K562 (cell line): ENCODE data around the gene AURKB. TPM values are rescaled to one million over a fixed set of nuclear protein-coding genes. Genes with fewer than 3 reads are reported as not detected.

Source experiments
- ATF3 ChIP-seq, 2 experiments: fragments of 450-650 bp in 1 of 2; sonication (generic) in 1 of 2; formaldehyde crosslinking in 1 of 2; IDR thresholded peaks in 1 of 2; conservative IDR thresholded peaks in 1 of 2; 2 replicates each; pipeline versions ENCODE4 v1.6.1 to v1.8.1; 2016 to 2023; ENCODE audit warnings: mild to moderate bottlenecking in 2 of 2, moderate library complexity in 2 of 2, inconsistent platforms in 1 of 2, missing genetic modification reagents in 1 of 2
- ATF7 ChIP-seq: fragments of 450-650 bp; IDR thresholded peaks from 2 replicates; pipeline ENCODE4 v1.7.1; 2014; ENCODE audit warnings: mild to moderate bottlenecking, moderate library complexity
- C11orf30 ChIP-seq: fragments of 450-650 bp; IDR thresholded peaks from 2 replicates; pipeline ENCODE4 v1.6.1; 2016; ENCODE audit warnings: low read depth, mild to moderate bottlenecking
- CTCF ChIP-seq, 3 experiments: IDR thresholded peaks in 2 of 3; conservative IDR thresholded peaks in 1 of 3; 2 replicates each; pipeline ENCODE4 v1.5.1; 2011 to 2012; ENCODE audit warnings: low read length in 3 of 3, mild to moderate bottlenecking in 3 of 3, control low read depth in 2 of 3, improper control_type of control experiment in 1 of 3, inconsistent platforms in 1 of 3, low read depth in 1 of 3, mixed read lengths in 1 of 3, moderate library complexity in 1 of 3; ENCODE audit not compliant: insufficient read depth in 2 of 3
- CXXC5 ChIP-seq: fragments of 250-450 bp; sonication (Bioruptor Pico); IDR thresholded peaks from 2 replicates; pipeline ENCODE4 v1.8.0; 2022; ENCODE audit warnings: inconsistent platforms, mild to moderate bottlenecking, moderate library complexity
- EHMT2 ChIP-seq: fragments of 450-650 bp; IDR thresholded peaks from 2 replicates; pipeline ENCODE4 v1.6.1; 2018; ENCODE audit warnings: antibody characterized with exemption
- FOXM1 ChIP-seq, 2 experiments: fragments of 450-650 bp in 1 of 2; sonication (generic) in 1 of 2; formaldehyde crosslinking in 1 of 2; IDR thresholded peaks; 2 replicates each; pipeline versions ENCODE4 v1.6.1 to v1.9.0; 2017 to 2022; ENCODE audit warnings: low read depth in 2 of 2, mild to moderate bottlenecking in 2 of 2, missing genetic modification reagents in 1 of 2, moderate library complexity in 1 of 2
- NR1H2 ChIP-seq: sonication (generic); formaldehyde crosslinking; IDR thresholded peaks from 2 replicates; pipeline ENCODE4 v1.4.0; 2020; ENCODE audit warnings: mild to moderate bottlenecking, missing genetic modification reagents
- NR2C2 ChIP-seq, 2 experiments: fragments of 200-800 bp in 1 of 2; sonication (Bioruptor generic) in 1 of 2; sonication (generic) in 1 of 2; formaldehyde crosslinking in 1 of 2; IDR thresholded peaks; 2 replicates each; pipeline versions ENCODE4 v1.6.1 to v1.8.0; 2016 to 2022; ENCODE audit warnings: mild to moderate bottlenecking in 1 of 2, missing compliant biosample characterization in 1 of 2, missing genetic modification characterization in 1 of 2, missing genetic modification reagents in 1 of 2
- RBFOX2 ChIP-seq: fragments of 200-400 bp; formaldehyde crosslinking; IDR thresholded peaks from 2 replicates; pipeline ENCODE4 v1.6.1; 2017; ENCODE audit warnings: low read depth, mild to moderate bottlenecking, low read length, moderate library complexity
- SRF ChIP-seq, 2 experiments: fragments of 250-450, 450-650 bp in 1 of 2; sonication (Bioruptor Pico) in 1 of 2; sonication (generic) in 1 of 2; formaldehyde crosslinking; IDR thresholded peaks; 2 replicates each; pipeline versions ENCODE4 v1.5.0 to v1.5.1; 2020 to 2022; ENCODE audit warnings: mild to moderate bottlenecking in 1 of 2, missing genetic modification reagents in 1 of 2
- TBP ChIP-seq: optimal IDR thresholded peaks from 2 replicates; pipeline ENCODE3; 2011; ENCODE audit warnings: low read depth, low read length, improper control_type of control experiment
- TOE1 ChIP-seq, 2 experiments: fragments of 450-650 bp in 1 of 2; sonication (generic) in 1 of 2; formaldehyde crosslinking in 1 of 2; IDR thresholded peaks; 2 replicates each; pipeline versions ENCODE4 v1.7.1 to v1.8.0; 2016 to 2022; ENCODE audit warnings: borderline replicate concordance in 2 of 2, mild to moderate bottlenecking in 2 of 2, antibody characterized with exemption in 1 of 2, inconsistent platforms in 1 of 2, low read depth in 1 of 2, missing genetic modification reagents in 1 of 2, moderate library complexity in 1 of 2
- ZNF253 ChIP-seq: fragments of 250-450 bp; sonication (Bioruptor Pico); conservative IDR thresholded peaks from 2 replicates; pipeline ENCODE4 v1.6.1; 2021; ENCODE audit warnings: mild to moderate bottlenecking
- ZNF436 ChIP-seq: fragments of 250-450, 450-650 bp; sonication (Bioruptor Pico); formaldehyde crosslinking; IDR thresholded peaks from 2 replicates; pipeline ENCODE4 v1.7.0; 2020; ENCODE audit warnings: mild to moderate bottlenecking
- ZNF668 ChIP-seq: fragments of 250-450 bp; sonication (Bioruptor Pico); IDR thresholded peaks from 2 replicates; pipeline ENCODE4 v1.8.0; 2022; ENCODE audit warnings: mild to moderate bottlenecking, inconsistent platforms
- ZNF717 ChIP-seq: fragments of 250-450 bp; sonication (Bioruptor Pico); IDR thresholded peaks from 2 replicates; pipeline ENCODE4 v1.5.0; 2021
- polyA plus RNA-seq, 8 experiments: library from polyadenylated mRNA; depleted of rRNA in 4 of 8; stranded (reverse) in 5 of 8; unstranded in 3 of 8; fragments of >200 nt; fragmentation: Nextera tagmentation in 2 of 8; fragmentation: Illumina TruSeq in 1 of 8; extraction: Ambion mirVana in 2 of 8; extraction: Trizol in 1 of 8; gene quantifications; 2 replicates each; pipeline versions ENCODE4 v1.2.1 to v1.2.3, GENCODE V29; 2011 to 2014; ENCODE audit warnings: inconsistent platforms in 1 of 8, missing spikeins in 1 of 8
- total RNA-seq, 7 experiments: library from RNA; depleted of rRNA in 6 of 7; stranded (reverse); fragments of >200 nt in 6 of 7; fragmentation: Illumina TruSeq in 2 of 7; extraction: Trizol in 2 of 7; gene quantifications; 2 replicates each; pipeline versions ENCODE4 v1.2.1 to v1.2.3, GENCODE V29; 2011 to 2021; ENCODE audit warnings: low replicate concordance in 1 of 7
- TF ChIP-seq, protein P1 (sequence below): fragments of 200-800 bp; sonication (Bioruptor generic); IDR thresholded peaks from 2 replicates; pipeline ENCODE4 v1.6.1; 2017; ENCODE audit warnings: missing genetic modification characterization, missing compliant biosample characterization
- TF ChIP-seq, protein P2 (sequence below): sonication (generic); formaldehyde crosslinking; IDR thresholded peaks from 2 replicates; pipeline ENCODE4 v1.8.1; 2023; ENCODE audit warnings: mild to moderate bottlenecking, missing genetic modification reagents

Gene AURKB
- total and polyA plus RNA-seq, 9 of the 15 experiments (the other 6 are each of a cell fraction or from before 2014, with no cell fraction given) = 27.2 to 114 (median 74.8) TPM

DNA sequence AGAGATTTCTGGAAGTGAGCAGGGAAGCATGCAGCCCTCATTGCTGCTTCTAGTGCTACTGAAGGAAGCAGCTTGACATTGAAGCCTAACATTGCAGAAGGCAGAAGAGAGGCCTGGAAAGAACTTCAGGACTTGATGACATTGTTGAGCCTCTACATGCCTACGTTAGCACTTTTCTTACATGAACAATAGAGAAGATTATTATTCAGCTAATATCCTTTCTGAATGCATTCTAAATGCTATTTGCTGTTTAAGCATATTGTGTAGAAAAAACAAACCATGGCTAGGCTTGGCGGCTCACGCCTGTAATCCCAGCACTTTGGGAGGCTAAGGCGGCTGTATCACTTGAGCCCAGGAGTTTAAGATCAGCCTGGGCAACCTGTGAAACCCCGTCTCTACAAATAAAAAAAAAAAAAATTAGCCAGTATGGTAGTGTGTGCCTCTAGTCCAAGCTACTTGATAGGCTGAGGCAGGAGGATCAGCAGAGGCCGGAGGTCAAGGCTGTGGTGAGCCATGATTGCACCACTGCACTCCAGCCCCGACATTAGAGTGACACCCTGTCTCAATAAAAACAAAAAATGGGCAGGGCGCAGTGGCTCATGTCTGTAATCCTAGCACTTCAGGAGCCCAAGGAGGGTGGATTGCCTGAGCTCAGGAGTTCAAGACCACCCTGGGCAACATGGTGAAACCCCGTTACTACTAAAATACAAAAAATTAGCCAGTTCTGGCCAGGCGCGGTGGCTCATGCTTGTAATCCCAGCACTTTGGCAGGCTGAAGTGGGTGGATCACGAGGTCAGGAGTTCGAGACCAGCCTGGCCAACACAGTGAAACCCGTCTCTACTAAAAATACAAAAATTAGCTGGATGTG is 2.2 kb upstream of the AURKB start (continued):
- TF ChIP-seq RBFOX2 (no peak), NR2C2 (CRISPR knock-in tag; IDR thresholded peaks at IDR 0.05) (0 out of 2 replicates have a peak, but pooled peaks have one; percentile 52), NR2C2 (tag; IDR thresholded peaks at IDR 0.05) (peak; percentile 87), FOXM1 (IDR thresholded peaks at IDR 0.05; ENCODE audit: low read depth) (0 out of 2 replicates have a peak, but pooled peaks have one; percentile 18), FOXM1 (CRISPR knock-in tag; IDR thresholded peaks at IDR 0.05; ENCODE audit: low read depth) (no peak), TBP (peak; percentile 48), SRF (CRISPR knock-in tag; IDR thresholded peaks at IDR 0.05) (no peak), TOE1 (IDR thresholded peaks at IDR 0.05; ENCODE audit: borderline replicate concordance) (peak; percentile 71; the same call in 1 of the 2 replicates), TOE1 (CRISPR knock-in tag; IDR thresholded peaks at IDR 0.05; ENCODE audit: borderline replicate concordance, low read depth) (no peak), C11orf30 (peak; percentile 42; the same call in 1 of the 2 replicates), ZNF668 (no peak), NR1H2 (CRISPR knock-in tag) (no peak), CXXC5 (CRISPR knock-in tag) (no peak), ZNF253 (no peak), ATF3 (IDR thresholded peaks at IDR 0.05) (peak; percentile 59), ATF3 (CRISPR knock-in tag; conservative IDR thresholded peaks at IDR 0.05) (no peak), EHMT2 (no peak), ATF7 (no peak; the same call in 1 of the 2 replicates), ZNF717 (CRISPR knock-in tag) (no peak), ZNF436 (CRISPR knock-in tag) (no peak), CTCF (IDR thresholded peaks at IDR 0.05 in 2 of 3, conservative IDR thresholded peaks at IDR 0.05 in 1 of 3; ENCODE audit: insufficient read depth in 2 of 3, low read depth in 1 of 3, low read length in 3 of 3) (no peak)
- TF ChIP-seq, protein P1, sequence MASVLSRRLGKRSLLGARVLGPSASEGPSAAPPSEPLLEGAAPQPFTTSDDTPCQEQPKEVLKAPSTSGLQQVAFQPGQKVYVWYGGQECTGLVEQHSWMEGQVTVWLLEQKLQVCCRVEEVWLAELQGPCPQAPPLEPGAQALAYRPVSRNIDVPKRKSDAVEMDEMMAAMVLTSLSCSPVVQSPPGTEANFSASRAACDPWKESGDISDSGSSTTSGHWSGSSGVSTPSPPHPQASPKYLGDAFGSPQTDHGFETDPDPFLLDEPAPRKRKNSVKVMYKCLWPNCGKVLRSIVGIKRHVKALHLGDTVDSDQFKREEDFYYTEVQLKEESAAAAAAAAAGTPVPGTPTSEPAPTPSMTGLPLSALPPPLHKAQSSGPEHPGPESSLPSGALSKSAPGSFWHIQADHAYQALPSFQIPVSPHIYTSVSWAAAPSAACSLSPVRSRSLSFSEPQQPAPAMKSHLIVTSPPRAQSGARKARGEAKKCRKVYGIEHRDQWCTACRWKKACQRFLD = no peak
- TF ChIP-seq, protein P2, sequence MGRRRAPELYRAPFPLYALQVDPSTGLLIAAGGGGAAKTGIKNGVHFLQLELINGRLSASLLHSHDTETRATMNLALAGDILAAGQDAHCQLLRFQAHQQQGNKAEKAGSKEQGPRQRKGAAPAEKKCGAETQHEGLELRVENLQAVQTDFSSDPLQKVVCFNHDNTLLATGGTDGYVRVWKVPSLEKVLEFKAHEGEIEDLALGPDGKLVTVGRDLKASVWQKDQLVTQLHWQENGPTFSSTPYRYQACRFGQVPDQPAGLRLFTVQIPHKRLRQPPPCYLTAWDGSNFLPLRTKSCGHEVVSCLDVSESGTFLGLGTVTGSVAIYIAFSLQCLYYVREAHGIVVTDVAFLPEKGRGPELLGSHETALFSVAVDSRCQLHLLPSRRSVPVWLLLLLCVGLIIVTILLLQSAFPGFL = no peak
